SK-N-SH (cell line): ENCODE data around the gene HRH1. TPM values are rescaled to one million over a fixed set of nuclear protein-coding genes. Genes with fewer than 3 reads are reported as not detected.

Source experiments
- CTCF ChIA-PET: fragments of 300-600, 350-600 bp; formaldehyde crosslinking; extraction: SDS; loops from one replicate; lab custom pipeline; 2021; lab: Yijun Ruan, JAX
- POLR2A ChIA-PET: fragments of 350-600 bp; sonication (Branson Sonifier 250); formaldehyde crosslinking; extraction: SDS; loops from one replicate; lab custom pipeline; 2020; ENCODE audit warnings: antibody characterized with exemption, inconsistent platforms; lab: Yijun Ruan, JAX
- DNase-seq: peaks from one replicate; pipeline ENCODE4 v3.0.0; 2012
- H2AFZ ChIP-seq: fragments of 200-600 bp; sonication (generic); 2 replicates; pipeline ENCODE4 v1.8.1; 2016; ENCODE audit warnings: antibody characterized with exemption, mild to moderate bottlenecking, low read depth
- H3F3A ChIP-seq: fragments of 200-600 bp; sonication (generic); replicated peaks from 2 replicates; pipeline ENCODE3; 2016; ENCODE audit warnings: antibody characterized with exemption, mild to moderate bottlenecking; ENCODE audit not compliant: insufficient read depth
- H3K27ac ChIP-seq, 2 experiments: fragments of 200-500 bp in 1 of 2; fragments of 200-600 bp in 1 of 2; sonication (Bioruptor generic) in 1 of 2; sonication (generic), shearing (Covaris generic) in 1 of 2; 2 replicates each; pipeline versions ENCODE4 v1.5.1 to v1.6.1; 2014 to 2016; ENCODE audit warnings: low read depth in 2 of 2, inconsistent platforms in 1 of 2, low read length in 1 of 2, mild to moderate bottlenecking in 1 of 2, mixed read lengths in 1 of 2
- H3K27me3 ChIP-seq: fragments of 200-600 bp; sonication (generic), shearing (Covaris generic); 2 replicates; pipeline ENCODE4 v1.6.1; 2016; ENCODE audit warnings: mixed run types; ENCODE audit not compliant: insufficient read depth
- H3K36me3 ChIP-seq, 2 experiments: fragments of 200-500 bp in 1 of 2; fragments of 200-600 bp in 1 of 2; sonication (Bioruptor generic) in 1 of 2; sonication (generic) in 1 of 2; replicated peaks in 1 of 2; 2 replicates each; pipeline versions ENCODE3 to v1.5.1; 2014 to 2016; ENCODE audit warnings: low read length in 1 of 2, mild to moderate bottlenecking in 1 of 2; ENCODE audit not compliant: insufficient read depth in 2 of 2, control insufficient read depth in 1 of 2
- H3K4me1 ChIP-seq, 2 experiments: fragments of 200-500 bp in 1 of 2; fragments of 200-600 bp in 1 of 2; sonication (Bioruptor generic) in 1 of 2; sonication (generic), shearing (Covaris generic) in 1 of 2; 2 replicates each; pipeline versions ENCODE4 v1.5.1 to v1.6.1; 2014 to 2016; ENCODE audit warnings: low read depth in 1 of 2, low read length in 1 of 2, mixed run types in 1 of 2; ENCODE audit not compliant: insufficient read depth in 2 of 2, control insufficient read depth in 1 of 2
- H3K4me2 ChIP-seq: fragments of 200-600 bp; sonication (generic), shearing (Covaris generic); 2 replicates; pipeline ENCODE4 v1.6.1; 2017; ENCODE audit warnings: mixed run types
- H3K4me3 ChIP-seq, 2 experiments: fragments of 200-500 bp in 1 of 2; fragments of 200-600 bp in 1 of 2; sonication (Bioruptor generic) in 1 of 2; sonication (generic), shearing (Covaris generic) in 1 of 2; 2 replicates each; pipeline versions ENCODE4 v1.5.1 to v1.8.1; 2014 to 2016; ENCODE audit warnings: low read depth in 2 of 2, inconsistent platforms in 1 of 2, low read length in 1 of 2, mild to moderate bottlenecking in 1 of 2, mixed read lengths in 1 of 2, moderate library complexity in 1 of 2
- H3K79me2 ChIP-seq: fragments of 200-600 bp; sonication (generic); 2 replicates; pipeline ENCODE4 v1.8.1; 2017; ENCODE audit warnings: mild to moderate bottlenecking; ENCODE audit not compliant: insufficient read depth
- H3K9ac ChIP-seq: fragments of 200-600 bp; sonication (generic); 2 replicates; pipeline ENCODE4 v1.6.1; 2017; ENCODE audit warnings: mixed run types
- H3K9me2 ChIP-seq: fragments of 200-600 bp; sonication (generic); 2 replicates; pipeline ENCODE4 v1.6.1; 2017; ENCODE audit warnings: mixed run types
- H3K9me3 ChIP-seq: fragments of 200-600 bp; sonication (generic); 2 replicates; pipeline ENCODE4 v1.6.1; 2017; ENCODE audit warnings: mixed run types, mild to moderate bottlenecking, moderate library complexity
- H4K20me1 ChIP-seq: fragments of 200-600 bp; sonication (generic); 2 replicates; pipeline ENCODE4 v1.6.1; 2017; ENCODE audit warnings: mild to moderate bottlenecking, mixed run types; ENCODE audit not compliant: insufficient read depth
- EZH2phosphoT487 ChIP-seq: fragments of 200-600 bp; sonication (generic); IDR thresholded peaks from 2 replicates; pipeline ENCODE4 v1.6.1; 2017; ENCODE audit warnings: low read depth, mixed run types, mild to moderate bottlenecking, antibody characterized with exemption, moderate library complexity, borderline replicate concordance
- FOXM1 ChIP-seq: IDR thresholded peaks from 2 replicates; pipeline ENCODE4 v1.4.0; 2012; ENCODE audit warnings: low read depth, mild to moderate bottlenecking
- MEF2A ChIP-seq: IDR thresholded peaks from 2 replicates; pipeline ENCODE4 v1.4.0; 2012; ENCODE audit warnings: low read depth, borderline replicate concordance
- MXI1 ChIP-seq: IDR thresholded peaks from 2 replicates; pipeline ENCODE4 v1.6.1; 2012; ENCODE audit warnings: mild to moderate bottlenecking, low read depth, low read length, improper control_type of control experiment
- RAD21 ChIP-seq: IDR thresholded peaks from 2 replicates; pipeline ENCODE4 v1.6.1; 2012; ENCODE audit warnings: mild to moderate bottlenecking, low read length
- SMC3 ChIP-seq: IDR thresholded peaks from 2 replicates; pipeline ENCODE4 v1.6.1; 2012; ENCODE audit warnings: low read depth, low read length, improper control_type of control experiment
- TEAD4 ChIP-seq: IDR thresholded peaks from 2 replicates; pipeline ENCODE4 v1.4.0; 2012; ENCODE audit warnings: mild to moderate bottlenecking, borderline replicate concordance; ENCODE audit not compliant: insufficient read depth
- WGBS: methylation state at CpG from one replicate; pipeline ENCODE4 v1.1.6; 2017; ENCODE audit warnings: low lambda C conversion rate; 5-methylcytosine and 5-hydroxymethylcytosine counted together
- polyA plus RNA-seq, 3 experiments: library from polyadenylated mRNA; depleted of rRNA; stranded (reverse); fragments of >200 nt; gene quantifications; 2 replicates each; pipeline ENCODE4 v1.2.3, GENCODE V29; 2012
- TF ChIP-seq, protein P1 (sequence below): fragments of 200-600 bp; sonication (generic); IDR thresholded peaks from 2 replicates; pipeline ENCODE4 v1.6.1; 2017; ENCODE audit warnings: antibody characterized with exemption, mild to moderate bottlenecking, moderate library complexity
- TF ChIP-seq, protein P2 (sequence below): IDR thresholded peaks from 2 replicates; pipeline ENCODE4 v1.4.0; 2012; ENCODE audit warnings: low read depth, borderline replicate concordance

HRH1 gene
- polyA plus RNA-seq, 1 of the 3 experiments (the other 2 are of a cell fraction): 6.2 TPM

DNA sequence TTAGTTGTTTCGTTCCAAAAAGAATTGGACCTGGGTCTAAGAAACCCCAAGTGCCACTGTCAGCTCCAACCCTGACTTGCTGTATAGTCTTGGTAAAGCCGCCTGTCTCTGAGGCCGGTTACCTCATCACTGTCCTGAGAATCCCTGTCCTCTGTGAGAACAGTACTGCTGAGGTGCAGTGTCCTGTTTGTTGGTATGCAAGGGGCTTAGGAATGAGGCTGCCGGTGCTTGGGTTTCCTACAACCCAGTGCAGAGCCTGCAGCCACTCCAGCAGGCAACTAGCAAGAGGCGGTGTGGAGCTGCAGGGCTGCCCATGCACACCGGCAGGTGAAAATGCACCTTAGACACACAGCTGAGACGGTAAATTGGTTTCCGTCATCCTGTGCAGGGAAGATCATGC is 65.9 kb downstream of the HRH1 start:
- Histone ChIP-seq H3K4me2 (no peak overlapping the region), H3K9ac (no peak overlapping the region), H3K36me3 (peaks cover 0 to 5% of the 10 kb centered on the region in 2 experiments), H3K9me2 (no peaks in the 10 kb centered on the region), H3K9me3 (no peaks in the 10 kb centered on the region), H3F3A (no peaks in the 10 kb centered on the region), H3K79me2 (peaks cover 96% of the 10 kb centered on the region), H3K4me1 (peaks cover 0 to 4% of the 10 kb centered on the region in 2 experiments; a peak in 1 of 4 replicates), H3K27ac (no peak overlapping the region), H3K4me3 (no peak overlapping the region), H2AFZ (no peak overlapping the region), H3K27me3 (no peaks in the 10 kb centered on the region), H4K20me1 (no peaks in the 10 kb centered on the region)
- ChIA-PET CTCF (interaction anchor here (0.6 to 0.9 kb wide), 3 partner anchors 17 to 160 kb away, joined by 3 read pairs; no protein-coding TSS in a partner anchor), POLR2A (interaction anchor here (0.7 kb wide), 1 partner anchor 20 kb away, joined by 3 read pairs; no protein-coding TSS in a partner anchor)
- no peak for DNase-seq
- TF ChIP-seq MEF2A: no peak
- TF ChIP-seq FOXM1: no peak
- TF ChIP-seq, all 33 proteins: peak for 0
- WGBS: 85% methylated on average over 6 of the region's 8 CpGs

DNA sequence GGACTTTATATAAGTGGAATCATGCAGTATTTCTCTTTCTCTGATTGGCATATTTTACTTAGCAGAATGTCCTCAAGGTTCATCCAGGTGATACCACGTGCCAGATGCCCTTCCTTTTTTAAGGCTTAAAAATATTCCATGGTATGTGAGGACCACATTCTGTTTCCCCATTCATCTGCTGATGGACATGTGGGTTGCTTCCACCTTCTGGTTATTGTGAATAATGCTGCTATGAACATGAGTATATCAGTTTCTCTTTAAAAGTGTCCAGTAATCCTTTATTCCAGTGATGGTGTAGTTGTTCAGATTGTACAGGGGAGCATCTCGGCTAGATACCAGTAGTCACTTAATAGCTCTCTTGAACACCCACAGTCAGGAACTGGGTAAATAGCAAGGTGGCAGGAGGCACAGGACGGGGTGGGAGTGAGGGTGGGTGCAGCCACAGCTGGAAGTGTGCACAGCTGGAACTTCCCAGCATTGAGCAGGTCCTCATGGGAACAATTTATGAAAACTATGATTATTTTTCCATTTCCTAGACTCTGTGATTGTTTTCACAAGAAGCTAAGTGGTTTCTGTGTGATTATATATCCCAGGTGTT is 67.6 kb downstream of the HRH1 start:
- ChIA-PET POLR2A (no interaction called here), CTCF (interaction anchor here (1.0 to 2.2 kb wide), 3 partner anchors 67 to 162 kb away, joined by 3 to 7 read pairs (median 6); no protein-coding TSS in a partner anchor)
- H3K27ac ChIP-seq: no peak overlapping the region
- H3F3A ChIP-seq: no peaks in the 10 kb centered on the region
- H4K20me1 ChIP-seq: no peaks in the 10 kb centered on the region
- H3K4me3 ChIP-seq: no peak overlapping the region
- H3K36me3 ChIP-seq: no peaks in the 10 kb centered on the region
- H2AFZ ChIP-seq: no peak overlapping the region
- H3K9me2 ChIP-seq: no peaks in the 10 kb centered on the region
- no peak overlapping the region for H3K9ac ChIP-seq
- DNase-seq: no peak
- H3K4me1 ChIP-seq: peaks cover 0 to 10% of the 10 kb centered on the region in 2 experiments; a peak in 1 of 4 replicates
- 89% methylated on average over 3 of the region's 3 CpGs for WGBS
- TF ChIP-seq MXI1 (no peak), SMC3 (peak; percentile 19; the same call in 1 of the 2 replicates), RAD21 (peak; percentile 47), EZH2phosphoT487 (no peak)
- TF ChIP-seq, protein P1, sequence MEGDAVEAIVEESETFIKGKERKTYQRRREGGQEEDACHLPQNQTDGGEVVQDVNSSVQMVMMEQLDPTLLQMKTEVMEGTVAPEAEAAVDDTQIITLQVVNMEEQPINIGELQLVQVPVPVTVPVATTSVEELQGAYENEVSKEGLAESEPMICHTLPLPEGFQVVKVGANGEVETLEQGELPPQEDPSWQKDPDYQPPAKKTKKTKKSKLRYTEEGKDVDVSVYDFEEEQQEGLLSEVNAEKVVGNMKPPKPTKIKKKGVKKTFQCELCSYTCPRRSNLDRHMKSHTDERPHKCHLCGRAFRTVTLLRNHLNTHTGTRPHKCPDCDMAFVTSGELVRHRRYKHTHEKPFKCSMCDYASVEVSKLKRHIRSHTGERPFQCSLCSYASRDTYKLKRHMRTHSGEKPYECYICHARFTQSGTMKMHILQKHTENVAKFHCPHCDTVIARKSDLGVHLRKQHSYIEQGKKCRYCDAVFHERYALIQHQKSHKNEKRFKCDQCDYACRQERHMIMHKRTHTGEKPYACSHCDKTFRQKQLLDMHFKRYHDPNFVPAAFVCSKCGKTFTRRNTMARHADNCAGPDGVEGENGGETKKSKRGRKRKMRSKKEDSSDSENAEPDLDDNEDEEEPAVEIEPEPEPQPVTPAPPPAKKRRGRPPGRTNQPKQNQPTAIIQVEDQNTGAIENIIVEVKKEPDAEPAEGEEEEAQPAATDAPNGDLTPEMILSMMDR: peak; percentile 42
- TF ChIP-seq, all 33 proteins: peak for 3
- Histone ChIP-seq H3K27me3 (no peaks in the 10 kb centered on the region), H3K79me2 (peaks cover 96% of the 10 kb centered on the region), H3K4me2 (no peak overlapping the region), H3K9me3 (no peaks in the 10 kb centered on the region)

DNA sequence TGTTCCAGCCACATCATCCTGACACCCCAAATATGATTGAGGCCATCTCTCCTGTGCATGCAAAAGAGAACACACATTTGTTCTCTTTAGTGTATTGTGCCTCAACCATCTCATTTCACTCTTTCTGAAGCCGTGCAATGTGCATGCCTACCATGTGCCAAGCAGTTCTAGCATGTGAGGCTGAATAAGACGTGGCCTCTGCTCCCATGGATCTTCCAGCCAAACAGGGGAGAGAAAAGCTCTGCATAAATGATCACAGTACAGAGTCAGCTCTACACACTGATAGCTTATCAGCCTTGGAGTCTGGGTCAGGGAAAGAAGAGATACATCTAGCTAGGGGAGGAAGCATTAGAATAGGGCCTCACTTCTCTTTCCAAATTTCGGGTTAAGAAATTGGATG is 69.7 kb downstream of the HRH1 start:
- Histone ChIP-seq H3K4me3 (no peak overlapping the region), H3K4me2 (no peak overlapping the region), H3K9me2 (no peaks in the 10 kb centered on the region), H3K27me3 (no peaks in the 10 kb centered on the region), H3K4me1 (peaks cover 0 to 10% of the 10 kb centered on the region in 2 experiments; a peak in 1 of 4 replicates), H4K20me1 (no peaks in the 10 kb centered on the region), H3K79me2 (peaks cover 95% of the 10 kb centered on the region), H3F3A (peaks cover 5% of the 10 kb centered on the region), H3K9ac (no peak overlapping the region), H3K27ac (no peak overlapping the region), H3K36me3 (peaks cover 0 to 3% of the 10 kb centered on the region in 2 experiments), H3K9me3 (no peaks in the 10 kb centered on the region), H2AFZ (no peak overlapping the region)
- CTCF ChIA-PET: interaction anchor here (1.3 kb wide), 1 partner anchor 69 kb away, joined by 4 read pairs; the partner anchor contains the start of gene HRH1
- WGBS: 100% methylated on average over 3 of the region's 3 CpGs
- no peak for DNase-seq
- TF ChIP-seq, protein P2, sequence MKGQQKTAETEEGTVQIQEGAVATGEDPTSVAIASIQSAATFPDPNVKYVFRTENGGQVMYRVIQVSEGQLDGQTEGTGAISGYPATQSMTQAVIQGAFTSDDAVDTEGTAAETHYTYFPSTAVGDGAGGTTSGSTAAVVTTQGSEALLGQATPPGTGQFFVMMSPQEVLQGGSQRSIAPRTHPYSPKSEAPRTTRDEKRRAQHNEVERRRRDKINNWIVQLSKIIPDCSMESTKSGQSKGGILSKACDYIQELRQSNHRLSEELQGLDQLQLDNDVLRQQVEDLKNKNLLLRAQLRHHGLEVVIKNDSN: no peak
- TF ChIP-seq TEAD4: no peak
- POLR2A ChIA-PET: no interaction called here
